Skin of body (tissue), 2 donors: ENCODE results near the gene DNAH1. TPM values are rescaled to one million over a fixed set of nuclear protein-coding genes. Genes with fewer than 3 reads are reported as not detected.

Experiments used
- DNase-seq: peaks from one replicate; lab custom pipeline; 2025; lab: John Stamatoyannopoulos, UW
- total RNA-seq: library from RNA; depleted of rRNA; stranded (reverse); fragments of >200 nt; gene quantifications from one replicate; pipeline ENCODE4 v1.2.3, GENCODE V29; 2014

DNAH1 gene
- total RNA-seq, 1 donor from 2014 or later, result 5.4 TPM

DNA sequence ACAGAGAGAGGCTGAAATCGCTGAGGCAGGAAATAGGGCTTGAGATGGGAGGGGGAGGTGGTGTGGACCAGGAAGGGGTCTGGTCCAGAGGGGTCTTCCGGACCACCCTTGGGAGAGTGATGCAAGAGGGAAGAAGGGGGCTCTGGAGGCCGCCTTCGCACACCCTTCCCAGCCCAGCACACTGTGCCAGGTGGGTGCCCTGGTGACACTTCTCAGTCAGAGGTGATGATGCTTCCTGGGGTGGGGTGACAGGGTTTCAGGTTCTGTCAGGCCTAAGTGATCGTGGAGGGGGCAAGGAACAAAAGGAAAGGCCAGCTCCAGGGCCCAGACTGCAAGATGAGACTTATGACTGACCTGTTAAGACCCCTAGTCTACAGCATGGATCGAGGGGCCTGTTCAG is 116.1 kb downstream of the DNAH1 start:
- DNase-seq, result no peak

DNA sequence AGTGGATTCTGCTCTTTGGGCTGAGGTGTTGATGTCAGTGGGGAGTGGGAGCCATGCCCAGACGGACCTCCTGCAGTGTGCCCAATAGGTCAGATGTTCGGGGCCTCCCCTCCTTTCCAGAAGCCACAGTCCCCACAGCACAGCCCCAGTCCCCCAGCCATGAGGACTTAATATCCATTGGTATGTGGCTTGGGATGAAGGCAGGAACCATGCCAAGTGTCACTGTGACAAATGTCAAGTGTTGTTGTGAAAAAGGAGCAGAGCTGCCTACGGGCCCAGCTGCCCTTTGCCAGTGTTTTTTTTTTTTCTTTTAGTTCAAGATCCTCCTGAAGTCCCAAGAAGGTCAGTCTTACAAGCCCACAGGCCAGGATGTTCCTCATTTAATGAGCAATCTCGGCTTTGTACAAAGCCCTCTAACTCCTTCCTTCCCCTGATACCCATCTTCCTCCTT is 116.6 kb downstream of the DNAH1 start:
- peak; percentile 42 for DNase-seq

- no peak for DNase-seq
These were observed 117.3 kb downstream of the DNAH1 start for GRCh38 chr3:52433328-52433995.

- no peak for DNase-seq
These were observed 117.9 kb downstream of the DNAH1 start for GRCh38 chr3:52433996-52434479.

- no peak for DNase-seq
These were observed 118.5 kb downstream of the DNAH1 start for GRCh38 chr3:52434491-52435115.

DNA sequence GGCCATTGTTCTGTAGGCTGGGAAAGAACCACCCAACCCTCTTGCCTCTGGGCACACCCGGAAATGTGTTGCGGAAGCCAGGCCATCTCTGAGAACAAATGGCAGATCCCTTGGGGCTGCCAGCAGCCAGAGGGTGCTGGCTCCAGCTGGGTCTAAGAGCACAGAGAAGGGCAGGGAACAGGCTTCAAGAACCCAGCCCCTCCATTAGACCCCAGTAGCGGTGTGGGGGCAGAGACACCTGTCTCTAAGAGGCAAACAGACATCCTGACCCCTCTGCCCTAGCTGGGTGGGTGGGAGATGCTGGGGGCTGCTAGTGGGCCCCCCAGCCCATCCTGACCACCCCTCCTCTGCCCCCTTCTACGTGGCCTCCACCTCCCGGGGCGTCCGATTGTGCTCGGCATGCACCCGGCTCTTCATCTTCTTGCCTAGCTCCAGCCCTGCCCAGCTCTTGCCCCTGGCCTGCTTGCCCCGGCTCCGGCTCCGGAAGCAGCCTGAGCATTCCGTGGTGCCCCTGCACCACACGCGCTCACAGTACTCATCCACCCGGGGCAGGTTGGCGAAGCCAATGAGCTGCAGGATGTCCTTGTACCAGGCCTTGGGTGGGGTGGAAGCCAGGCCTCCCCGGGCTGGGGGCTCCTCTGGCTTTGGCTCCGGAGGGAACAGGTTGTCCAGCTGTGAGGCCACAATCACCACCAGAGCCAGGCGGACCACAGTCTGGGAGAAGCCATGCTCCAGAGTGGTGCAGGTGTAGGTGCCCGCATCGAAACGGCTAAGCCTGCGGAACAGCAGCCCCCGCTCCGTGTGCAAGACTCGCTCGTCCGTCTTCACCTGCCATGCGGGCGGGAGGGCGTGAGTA is 119.4 kb downstream of the DNAH1 start:
- DNase-seq, result no peak

GRCh38 chr3:52436500-52437149 is 120.5 kb downstream of the DNAH1 start:
- DNase-seq, result no peak

DNA sequence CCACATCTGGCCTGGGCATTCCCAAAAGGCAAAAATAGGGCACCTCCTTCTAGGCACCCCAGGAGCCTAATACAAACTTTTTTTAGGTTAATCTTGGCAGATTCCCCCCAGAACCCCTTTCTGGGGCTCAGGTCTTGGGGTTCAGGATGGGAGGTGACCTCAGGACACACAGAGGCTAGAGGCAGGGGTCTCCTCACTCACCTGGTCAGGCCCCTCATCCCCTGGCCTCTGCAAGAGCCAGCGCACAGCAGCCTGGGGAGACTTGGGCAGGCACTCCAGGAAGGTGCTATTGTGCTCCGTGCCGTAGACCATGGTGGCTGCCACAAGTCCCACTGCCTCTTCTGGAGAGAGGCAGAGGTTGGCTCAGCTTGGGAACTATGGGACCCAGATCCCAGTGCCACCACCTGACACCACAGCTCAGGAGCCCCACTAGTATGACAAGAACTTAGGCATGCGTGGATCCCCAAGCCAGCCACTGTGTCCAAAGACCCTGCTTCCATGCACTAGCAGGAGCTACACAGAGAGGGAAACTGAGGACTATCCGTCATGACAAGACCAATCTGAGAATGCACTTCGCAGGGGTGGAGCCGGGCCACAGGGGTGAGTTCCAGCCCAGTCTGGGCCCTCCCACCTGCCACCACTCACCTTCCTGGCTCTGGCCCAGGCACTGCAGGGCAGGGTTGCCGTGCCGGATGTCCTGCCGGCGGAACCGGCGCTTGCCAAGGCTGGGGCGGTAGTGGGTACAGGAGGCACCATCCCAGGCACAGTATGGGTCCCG is 121.4 kb downstream of the DNAH1 start:
- DNase-seq, result no peak

GRCh38 chr3:52438104-52438376 is 121.9 kb downstream of the DNAH1 start:
- DNase-seq, result no peak

DNA sequence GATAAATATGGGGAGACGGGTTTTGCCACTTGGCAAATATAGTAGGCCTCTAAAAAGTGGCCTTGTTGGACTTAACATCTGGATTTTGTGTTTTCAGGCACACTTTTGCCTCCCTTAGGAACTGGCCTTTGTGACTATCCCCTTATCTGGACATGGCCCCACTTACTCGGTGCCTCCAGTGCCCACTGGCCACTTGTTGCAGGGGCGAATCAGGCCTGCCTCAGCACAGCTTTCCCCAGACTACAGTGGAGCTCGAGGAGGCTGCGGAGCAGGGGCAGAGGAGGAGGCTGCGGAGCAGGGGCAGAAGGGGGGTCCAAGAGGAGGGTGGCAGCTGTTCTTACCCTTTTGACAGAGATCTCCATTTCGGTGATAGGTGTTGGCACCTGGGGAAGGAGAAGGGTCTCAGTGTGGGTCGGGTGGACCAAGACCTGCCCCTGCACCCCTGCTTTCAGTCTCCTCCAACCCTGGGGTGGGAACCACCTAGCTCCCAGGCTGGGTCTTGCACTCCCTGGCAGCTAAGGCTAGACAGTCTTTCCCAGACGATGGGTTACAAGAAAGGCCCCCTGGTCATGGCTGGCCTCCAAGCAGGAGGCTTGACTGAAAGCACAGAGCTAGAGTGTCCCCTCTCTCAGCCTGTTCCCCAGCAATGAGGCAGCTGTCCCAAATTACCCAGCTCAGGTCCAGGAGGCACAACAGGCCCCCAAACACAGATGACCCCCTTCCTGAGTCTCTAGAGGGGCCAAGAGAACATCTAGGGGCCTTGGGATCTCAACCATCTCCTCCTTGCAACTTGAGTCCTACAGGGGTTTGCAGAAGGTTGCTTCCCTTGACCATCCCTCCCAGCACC is 122.7 kb downstream of the DNAH1 start:
- no peak for DNase-seq

DNA sequence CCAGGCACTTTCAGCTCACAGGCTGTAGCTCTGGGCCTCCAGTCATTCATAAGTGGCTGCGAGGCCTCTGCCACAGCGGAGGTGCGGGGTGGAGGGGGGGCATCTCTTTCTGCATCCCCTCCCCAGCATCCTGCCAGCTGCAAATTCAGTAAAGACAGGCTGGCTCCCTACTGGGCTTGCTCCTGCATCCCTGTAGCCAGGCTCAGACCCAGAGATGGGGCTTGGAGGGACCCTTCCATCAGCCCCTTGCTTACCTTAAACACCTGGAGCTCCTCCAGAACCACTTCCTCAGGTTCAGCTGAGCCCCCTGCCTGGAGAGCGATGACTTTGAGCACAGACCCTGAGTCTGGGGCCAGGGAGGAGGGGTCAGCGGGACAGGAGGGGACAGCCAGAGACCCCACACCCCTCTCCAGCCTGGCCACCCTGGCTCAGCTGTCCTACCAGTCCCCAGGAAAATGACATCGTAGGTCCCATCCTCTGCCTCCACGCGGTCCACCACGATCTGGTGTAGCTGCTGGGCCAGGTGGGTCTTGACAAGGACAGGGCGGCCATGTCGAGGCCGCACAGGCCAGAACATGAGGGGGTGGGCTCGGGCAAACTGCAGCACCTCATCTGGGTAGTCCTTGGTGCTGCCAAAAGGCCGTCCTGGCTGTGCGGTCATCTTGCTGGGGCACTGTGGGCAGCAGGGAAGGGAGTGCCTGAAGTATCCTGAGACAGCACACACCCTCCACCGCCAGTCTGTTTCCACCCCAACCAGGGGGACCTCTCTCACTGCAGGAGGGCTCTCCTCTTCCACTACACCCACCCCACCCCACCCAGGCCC is 123.5 kb downstream of the DNAH1 start:
- DNase-seq, result no peak

DNA sequence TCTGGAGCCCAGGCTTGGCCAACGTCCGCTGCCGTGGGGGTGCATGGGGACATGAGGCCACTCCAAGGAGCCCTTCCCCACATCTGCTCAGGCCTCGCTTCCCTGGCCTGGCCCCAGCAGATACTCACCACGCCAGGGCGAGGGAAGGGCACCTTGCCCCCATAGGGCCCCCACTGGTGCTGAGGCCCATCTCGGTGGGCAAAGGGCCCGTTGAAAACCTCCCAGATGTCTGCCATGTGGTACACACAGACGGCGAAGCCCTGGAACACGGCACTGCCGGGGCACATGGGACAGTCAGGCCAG is 124.1 kb downstream of the DNAH1 start:
- no peak for DNase-seq

GRCh38 chr3:52440671-52441070 is 124.6 kb downstream of the DNAH1 start:
- DNase-seq, result no peak

- DNase-seq, result no peak
These were observed 125.1 kb downstream of the DNAH1 start for GRCh38 chr3:52441091-52441771.

DNA sequence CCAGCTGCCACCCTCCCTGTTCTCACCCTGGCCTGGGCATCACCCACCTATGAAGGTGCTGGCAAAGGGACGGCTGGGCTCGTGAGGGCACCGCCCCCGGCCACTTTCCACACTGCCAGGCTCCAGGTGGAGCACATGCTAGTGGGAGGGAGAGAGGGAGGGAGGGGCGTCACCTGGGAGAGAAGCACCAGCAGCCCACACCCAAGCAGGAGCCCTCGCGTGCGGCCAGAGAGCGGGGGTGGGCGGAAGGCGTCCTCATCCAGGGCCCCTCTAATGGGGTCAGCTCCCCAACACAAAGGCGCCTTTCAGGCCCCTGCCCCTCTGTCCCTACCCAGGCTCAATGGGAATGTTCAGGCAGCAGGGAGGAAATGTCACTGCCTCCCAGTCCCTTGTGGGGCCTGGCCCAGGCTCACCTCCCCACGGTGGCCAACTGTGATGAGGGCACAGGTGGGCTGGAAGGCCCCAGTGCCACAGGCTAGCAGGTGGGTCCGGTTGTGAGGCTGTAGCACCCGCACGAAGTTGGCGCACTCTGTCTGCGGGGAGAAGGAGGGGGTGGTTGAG is 125.7 kb downstream of the DNAH1 start:
- no peak for DNase-seq

DNA sequence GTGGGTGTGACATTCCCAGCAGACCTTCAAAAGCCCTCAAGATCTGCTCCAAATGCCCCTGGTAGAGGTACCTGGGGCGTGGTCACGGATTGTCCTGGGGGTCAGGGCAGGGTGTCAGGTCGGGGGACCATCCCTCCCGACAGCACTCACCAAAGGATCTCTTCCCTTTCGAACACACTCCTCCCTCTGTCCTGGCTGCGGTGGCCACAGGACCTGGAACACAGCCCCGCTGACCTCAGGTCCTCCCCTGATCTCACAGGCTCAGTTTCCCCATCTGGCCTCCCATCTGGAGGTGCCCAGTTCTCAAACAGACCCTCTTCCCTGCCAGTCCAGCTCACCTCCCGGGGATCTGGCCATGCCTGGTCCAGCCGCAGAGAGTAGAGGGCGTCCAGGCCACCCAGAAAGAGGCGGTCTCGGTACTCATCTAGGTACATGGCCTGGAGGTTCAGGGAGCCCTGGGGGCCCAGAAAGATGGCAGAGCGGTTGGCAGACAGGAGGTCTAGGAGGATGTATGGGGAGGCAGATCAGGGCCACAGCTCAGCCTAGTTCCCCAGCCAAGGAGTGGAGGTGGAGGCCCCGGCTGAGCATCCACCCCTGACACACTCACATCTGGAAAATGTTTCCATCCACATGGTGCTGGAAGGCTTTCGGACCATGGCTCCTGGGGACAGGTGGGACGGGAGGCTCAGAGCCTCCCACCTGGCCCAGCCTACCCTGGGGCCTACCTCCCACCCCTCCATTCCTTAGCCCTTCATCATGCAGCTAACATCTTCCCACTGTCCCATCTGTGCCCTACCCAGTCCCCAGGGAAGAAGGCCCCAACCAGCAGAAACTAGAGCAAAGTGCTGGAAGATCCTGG is 126.5 kb downstream of the DNAH1 start:
- peak; percentile 20 for DNase-seq

GRCh38 chr3:52443268-52443610 is 127.1 kb downstream of the DNAH1 start:
- DNase-seq, result no peak
